GM12801 (cell line): Measurements from ENCODE around the gene STAC.

ENCODE experiments used
- CTCF ChIP-seq: IDR thresholded peaks from one replicate; pipeline ENCODE4 v1.5.1; 2011; ENCODE audit warnings: control low read depth; ENCODE audit not compliant: insufficient read length; ENCODE audit errors: extremely low read depth

STAC gene

GRCh38 chr3:36548712-36549111 lies 168.4 kb downstream of the STAC start:
- TF ChIP-seq CTCF = no peak

DNA sequence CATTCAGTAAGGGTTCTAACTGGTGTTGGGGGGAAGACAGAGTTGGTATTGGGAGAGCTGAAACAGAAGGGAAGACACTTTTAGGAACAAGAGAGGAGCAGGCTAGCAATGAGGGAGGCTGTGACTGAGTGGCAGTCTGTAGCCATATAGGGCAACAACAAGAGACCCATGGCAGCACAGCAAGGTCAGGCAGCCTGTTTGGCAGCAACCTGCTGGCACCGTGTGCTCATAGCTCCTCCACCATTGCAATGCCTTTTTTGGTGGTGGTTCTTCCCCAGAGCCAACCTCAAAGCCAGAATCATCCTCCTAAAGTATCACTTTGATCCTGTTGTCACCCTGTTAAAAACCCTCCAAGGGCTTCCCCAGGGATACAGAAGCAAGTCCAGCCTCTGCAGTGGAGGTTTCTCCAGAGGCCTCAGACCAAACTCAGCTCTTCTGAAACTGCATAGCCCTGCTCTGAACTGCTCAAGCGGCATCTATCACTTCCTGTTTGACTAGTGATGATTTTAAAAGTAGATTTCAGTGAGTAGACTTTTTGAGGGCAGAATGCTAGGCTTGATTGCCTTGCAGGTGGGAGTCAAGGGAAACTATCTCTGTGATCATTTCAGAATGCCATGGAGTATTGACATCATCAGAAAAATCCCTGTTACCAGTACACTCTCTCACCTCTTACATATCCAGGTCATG lies 176.9 kb downstream of the STAC start:
- no peak for TF ChIP-seq CTCF

GRCh38 chr3:36557708-36558421 lies 177.6 kb downstream of the STAC start:
- TF ChIP-seq CTCF = no peak

DNA sequence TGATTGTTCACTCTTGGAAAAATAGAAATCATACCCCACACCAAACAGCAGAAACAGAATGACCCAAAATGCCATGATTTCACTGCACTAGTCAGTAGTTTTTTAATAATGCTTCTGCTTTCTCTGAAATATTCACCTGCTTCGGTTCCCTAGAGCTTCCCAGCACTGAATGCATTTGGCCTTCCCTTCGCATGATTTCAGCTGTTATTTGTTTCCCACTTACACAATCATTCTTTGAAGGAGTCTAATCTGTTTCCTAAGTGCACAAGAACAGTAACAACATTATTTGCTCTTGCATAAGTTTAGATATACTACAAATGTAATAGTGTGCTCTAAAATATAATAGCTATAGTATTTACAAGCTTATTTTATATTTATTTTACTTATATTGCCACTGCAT lies 178.7 kb downstream of the STAC start:
- TF ChIP-seq CTCF = no peak

DNA sequence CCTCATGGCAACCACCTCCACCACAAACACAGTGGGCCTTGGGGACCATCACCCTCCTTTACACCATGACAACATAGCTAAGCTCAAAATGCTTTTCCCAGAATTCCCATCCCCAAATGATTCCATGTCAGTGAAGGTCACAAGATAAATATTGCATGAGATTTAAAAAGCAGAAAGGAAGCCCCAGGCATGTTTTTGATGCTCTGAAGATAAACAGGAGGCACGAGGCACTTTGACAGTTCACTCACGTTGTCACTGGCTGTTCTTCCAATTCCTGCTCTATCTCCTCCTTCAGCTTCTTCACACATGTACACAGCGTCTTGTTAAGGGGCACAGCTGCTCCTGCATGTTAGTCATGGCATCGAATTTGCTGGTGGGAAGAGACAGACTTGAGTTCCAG lies 180.4 kb downstream of the STAC start:
- no peak for TF ChIP-seq CTCF

- no peak for TF ChIP-seq CTCF
Measured at GRCh38 chr3:36561601-36562000, 181.3 kb downstream of the STAC start.

- no peak for TF ChIP-seq CTCF
Measured at GRCh38 chr3:36562945-36563344, 182.6 kb downstream of the STAC start.
